ENCODE results near the gene CARS2.

The CARS2 gene

DNA sequence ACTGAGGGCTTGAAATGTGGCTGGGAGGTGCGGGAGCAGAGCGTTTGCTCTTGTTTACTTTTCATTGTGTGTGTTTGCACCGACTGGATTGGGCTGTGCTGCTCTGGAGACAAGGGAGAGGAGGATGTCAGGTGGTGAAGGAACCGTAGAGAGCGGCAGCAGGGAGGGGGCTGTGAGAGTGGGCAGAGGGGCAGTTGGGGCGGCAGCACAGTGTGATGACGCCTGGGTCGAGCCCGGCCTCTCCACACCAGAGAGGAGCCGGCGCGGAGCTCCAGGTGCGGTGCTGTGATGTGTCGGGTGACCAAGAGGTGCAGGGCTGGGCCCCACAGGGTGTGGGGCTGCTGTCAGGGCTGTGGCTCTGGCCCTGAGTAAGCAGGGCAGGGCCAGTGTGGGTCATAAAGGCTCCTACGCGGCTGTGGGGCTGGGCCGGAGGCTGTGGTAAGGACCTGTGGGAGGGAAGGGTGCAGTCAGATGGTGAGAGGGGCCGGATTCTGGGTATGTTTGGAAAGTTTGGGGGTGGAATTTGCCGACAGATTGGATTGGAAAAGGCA lies 80.1 kb downstream of the CARS2 start:
- no CpG with 5 or more reads among the region's 19 CpGs for WGBS (ENCODE audit: extremely low coverage, insufficient coverage, insufficient read length)
- H2BK120ac ChIP-seq (ENCODE audit: insufficient read depth, low read length, poor library complexity), result no peak overlapping the region
- H4K12ac ChIP-seq (ENCODE audit: low read depth, low read length), result no peak overlapping the region
- H2AK5ac ChIP-seq (ENCODE audit: low read length), result no peak overlapping the region
- H3K4me1 ChIP-seq (ENCODE audit: control insufficient read depth in 1 of 2, insufficient read depth in 2 of 2, low read length in 2 of 2), result peaks cover 29% of the 10 kb centered on the region in 2 experiments
- H3K4ac ChIP-seq (ENCODE audit: low read depth, low read length), result peak overlapping the region; percentile 8
- peak overlapping the region; percentile 5 for H4K8ac ChIP-seq (ENCODE audit: low read depth, low read length)
- no peak overlapping the region for H3K4me2 ChIP-seq (ENCODE audit: low read length)
- H3K9me3 ChIP-seq (ENCODE audit: insufficient read depth, low read depth, low read length), result no peaks in the 10 kb centered on the region
- H3K18ac ChIP-seq (ENCODE audit: low read length), result no peak overlapping the region
- H2BK12ac ChIP-seq (ENCODE audit: low read length), result no peak overlapping the region
- H3K27me3 ChIP-seq (ENCODE audit: insufficient read depth, low read length), result no peaks in the 10 kb centered on the region
- no peak overlapping the region for H3K9ac ChIP-seq (ENCODE audit: low read length)
- H3K79me2 ChIP-seq (ENCODE audit: control insufficient read depth, insufficient read depth, low read length, poor library complexity), result peaks cover 22% of the 10 kb centered on the region
- H3K4me3 ChIP-seq (ENCODE audit: low read depth, low read length), result no peak overlapping the region
- peaks cover 21 to 24% of the 10 kb centered on the region in 2 experiments for H3K36me3 ChIP-seq (ENCODE audit: control insufficient read depth in 1 of 2, insufficient read depth in 2 of 2, low read length in 2 of 2)
- peaks cover 17% of the 10 kb centered on the region for H3K79me1 ChIP-seq (ENCODE audit: low read length)
- H3K27ac ChIP-seq (ENCODE audit: low read depth, low read length), result no peak overlapping the region
- DNase-seq, result no peak
- H3K14ac ChIP-seq (ENCODE audit: low read length), result no peak overlapping the region
- H2BK5ac ChIP-seq (ENCODE audit: low read depth, low read length, poor library complexity), result no peak overlapping the region
- H3K23ac ChIP-seq (ENCODE audit: low read length), result no peak overlapping the region
- no peak overlapping the region for H2AFZ ChIP-seq (ENCODE audit: insufficient read depth, low read length, poor library complexity)
- no peak overlapping the region for H4K91ac ChIP-seq (ENCODE audit: low read depth, low read length)

DNA sequence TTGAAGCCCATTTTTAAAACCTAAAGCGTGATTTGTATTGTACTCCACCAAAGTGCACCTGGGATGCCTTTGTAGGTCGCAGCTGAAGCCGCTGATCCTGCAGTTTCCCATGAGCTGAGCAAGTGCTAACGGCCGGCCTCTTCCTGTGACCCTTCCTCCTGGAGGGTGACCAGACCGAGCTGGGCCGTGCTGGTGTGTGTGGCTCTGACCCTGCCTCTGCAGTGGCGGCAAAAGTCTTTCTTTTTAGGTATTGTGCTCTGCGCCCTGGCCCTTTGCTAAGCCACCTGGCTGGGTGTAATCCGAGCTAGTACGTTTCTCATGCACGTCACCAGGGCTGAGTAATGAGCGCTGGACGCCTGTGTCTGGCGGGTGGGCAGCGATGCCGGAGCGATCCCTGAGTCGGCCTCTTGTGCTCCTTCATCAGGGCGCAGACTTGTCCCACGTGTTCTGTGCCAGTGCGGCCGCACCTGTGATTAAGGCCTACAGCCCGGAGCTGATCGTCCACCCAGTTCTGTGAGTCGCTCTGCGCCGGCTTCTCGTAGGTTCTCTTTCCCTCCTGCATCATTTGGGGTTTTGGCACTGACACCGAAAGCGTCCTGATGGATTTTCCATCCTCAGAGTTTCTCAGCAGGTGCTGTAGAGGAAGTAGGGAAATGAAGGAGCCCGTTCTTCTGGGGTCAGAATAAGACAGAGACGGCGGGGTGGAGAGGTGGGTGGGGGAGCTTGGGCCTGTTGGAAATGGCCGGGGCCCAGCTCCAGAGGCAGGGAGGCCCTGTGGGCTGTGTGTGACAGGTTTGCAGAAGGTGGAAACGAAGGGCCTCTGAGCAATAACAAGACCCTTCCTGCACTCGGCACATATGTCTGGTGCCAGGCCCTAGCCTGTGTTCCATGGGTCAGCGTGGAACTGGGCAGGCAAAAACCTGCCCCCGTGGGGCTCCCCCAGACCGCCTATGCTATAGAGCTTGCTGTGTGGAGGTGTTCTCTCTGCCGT lies 80.9 kb downstream of the CARS2 start:
- H3K18ac ChIP-seq (ENCODE audit: low read length), result peak overlapping the region; percentile 48
- H3K9me3 ChIP-seq (ENCODE audit: insufficient read depth, low read depth, low read length), result no peaks in the 10 kb centered on the region
- peak overlapping the region; percentile 12 for H4K91ac ChIP-seq (ENCODE audit: low read depth, low read length)
- H3K27me3 ChIP-seq (ENCODE audit: insufficient read depth, low read length), result no peaks in the 10 kb centered on the region
- peak overlapping the region; percentile 8 for H3K4ac ChIP-seq (ENCODE audit: low read depth, low read length)
- peak overlapping the region; percentile 5 for H4K8ac ChIP-seq (ENCODE audit: low read depth, low read length)
- no peak overlapping the region for H3K4me3 ChIP-seq (ENCODE audit: low read depth, low read length)
- no peak overlapping the region for H2BK5ac ChIP-seq (ENCODE audit: low read depth, low read length, poor library complexity)
- H3K27ac ChIP-seq (ENCODE audit: low read depth, low read length), result no peak overlapping the region
- no peak overlapping the region for H2AFZ ChIP-seq (ENCODE audit: insufficient read depth, low read length, poor library complexity)
- H3K79me2 ChIP-seq (ENCODE audit: control insufficient read depth, insufficient read depth, low read length, poor library complexity), result peaks cover 19% of the 10 kb centered on the region
- H3K36me3 ChIP-seq (ENCODE audit: control insufficient read depth in 1 of 2, insufficient read depth in 2 of 2, low read length in 2 of 2), result peaks cover 20 to 21% of the 10 kb centered on the region in 2 experiments
- no peak overlapping the region for H3K9ac ChIP-seq (ENCODE audit: low read length)
- DNase-seq, result no peak
- H4K12ac ChIP-seq (ENCODE audit: low read depth, low read length), result no peak overlapping the region
- no peak overlapping the region for H2BK12ac ChIP-seq (ENCODE audit: low read length)
- whole genome bisulfite sequencing (ENCODE audit: extremely low coverage, insufficient coverage, insufficient read length), result no CpG with 5 or more reads among the region's 41 CpGs
- peaks cover 17% of the 10 kb centered on the region for H3K79me1 ChIP-seq (ENCODE audit: low read length)
- no peak overlapping the region for H3K4me2 ChIP-seq (ENCODE audit: low read length)
- H3K23ac ChIP-seq (ENCODE audit: low read length), result no peak overlapping the region
- no peak overlapping the region for H2BK120ac ChIP-seq (ENCODE audit: insufficient read depth, low read length, poor library complexity)
- H3K14ac ChIP-seq (ENCODE audit: low read length), result no peak overlapping the region
- H3K4me1 ChIP-seq (ENCODE audit: control insufficient read depth in 1 of 2, insufficient read depth in 2 of 2, low read length in 2 of 2), result peaks cover 29% of the 10 kb centered on the region in 2 experiments
- H2AK5ac ChIP-seq (ENCODE audit: low read length), result no peak overlapping the region

DNA sequence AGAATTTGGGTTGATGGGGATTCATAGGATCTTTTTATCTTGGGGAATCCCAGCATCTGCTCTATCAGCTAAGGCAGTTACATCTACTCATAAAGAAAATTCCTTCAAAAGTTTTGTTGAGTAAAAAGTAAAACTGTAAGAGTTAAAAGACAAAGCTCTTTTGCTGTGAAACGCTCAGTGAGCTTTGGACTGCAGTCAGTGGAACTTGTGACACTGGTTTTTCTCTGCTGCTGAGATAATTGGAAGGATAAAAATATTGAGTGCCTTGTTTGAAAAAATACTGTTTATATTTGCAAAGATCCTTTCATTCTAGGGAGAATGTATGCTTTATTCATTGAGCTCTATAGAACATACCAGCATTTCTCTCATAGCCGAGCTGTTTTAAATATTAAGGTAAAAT lies 85.3 kb downstream of the CARS2 start:
- H3K79me1 ChIP-seq (ENCODE audit: low read length), result peaks cover 6% of the 10 kb centered on the region
- H4K12ac ChIP-seq (ENCODE audit: low read depth, low read length), result no peak overlapping the region
- no peaks in the 10 kb centered on the region for H3K9me3 ChIP-seq (ENCODE audit: insufficient read depth, low read depth, low read length)
- no peak overlapping the region for H4K8ac ChIP-seq (ENCODE audit: low read depth, low read length)
- no peak overlapping the region for H2AK5ac ChIP-seq (ENCODE audit: low read length)
- no peak for DNase-seq
- peaks cover 26% of the 10 kb centered on the region for H3K79me2 ChIP-seq (ENCODE audit: control insufficient read depth, insufficient read depth, low read length, poor library complexity)
- no peak overlapping the region for H2BK120ac ChIP-seq (ENCODE audit: insufficient read depth, low read length, poor library complexity)
- H3K14ac ChIP-seq (ENCODE audit: low read length), result no peak overlapping the region
- no CpG with 5 or more reads among the region's 2 CpGs for WGBS (ENCODE audit: extremely low coverage, insufficient coverage, insufficient read length)
- no peak overlapping the region for H3K27ac ChIP-seq (ENCODE audit: low read depth, low read length)
- H3K36me3 ChIP-seq (ENCODE audit: control insufficient read depth in 1 of 2, insufficient read depth in 2 of 2, low read length in 2 of 2), result peaks cover 19 to 24% of the 10 kb centered on the region in 2 experiments
- H3K4me2 ChIP-seq (ENCODE audit: low read length), result no peak overlapping the region
- no peak overlapping the region for H2BK5ac ChIP-seq (ENCODE audit: low read depth, low read length, poor library complexity)
- no peak overlapping the region for H3K9ac ChIP-seq (ENCODE audit: low read length)
- H3K27me3 ChIP-seq (ENCODE audit: insufficient read depth, low read length), result no peaks in the 10 kb centered on the region
- no peak overlapping the region for H3K4ac ChIP-seq (ENCODE audit: low read depth, low read length)
- no peak overlapping the region for H2AFZ ChIP-seq (ENCODE audit: insufficient read depth, low read length, poor library complexity)
- peaks cover 5 to 6% of the 10 kb centered on the region in 2 experiments for H3K4me1 ChIP-seq (ENCODE audit: control insufficient read depth in 1 of 2, insufficient read depth in 2 of 2, low read length in 2 of 2)
- no peak overlapping the region for H3K23ac ChIP-seq (ENCODE audit: low read length)
- H3K4me3 ChIP-seq (ENCODE audit: low read depth, low read length), result no peak overlapping the region
- H4K91ac ChIP-seq (ENCODE audit: low read depth, low read length), result no peak overlapping the region
- no peak overlapping the region for H3K18ac ChIP-seq (ENCODE audit: low read length)
- H2BK12ac ChIP-seq (ENCODE audit: low read length), result no peak overlapping the region

DNA sequence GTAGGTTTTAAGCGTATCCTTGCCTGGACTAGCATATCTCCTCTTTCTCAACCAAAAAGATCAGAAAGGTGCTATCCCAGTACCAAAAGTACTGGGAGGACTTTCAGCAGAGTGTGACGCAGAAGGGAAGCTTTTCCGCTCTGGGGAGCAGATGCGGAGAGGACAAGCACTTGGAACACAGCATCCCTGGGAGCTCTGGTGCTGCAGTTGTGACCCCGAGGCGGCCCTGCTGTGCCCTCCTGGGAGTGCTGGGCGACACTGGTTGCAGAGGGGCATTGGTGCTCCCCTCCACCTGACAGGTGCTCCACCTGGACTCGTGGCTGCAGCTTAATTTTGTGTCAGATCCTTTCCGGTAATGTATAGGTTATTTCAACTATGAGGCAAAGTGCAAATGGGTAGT lies 87.1 kb downstream of the CARS2 start:
- H4K12ac ChIP-seq (ENCODE audit: low read depth, low read length), result no peak overlapping the region
- no peak overlapping the region for H2BK12ac ChIP-seq (ENCODE audit: low read length)
- H4K91ac ChIP-seq (ENCODE audit: low read depth, low read length), result no peak overlapping the region
- no peak overlapping the region for H3K14ac ChIP-seq (ENCODE audit: low read length)
- WGBS (ENCODE audit: extremely low coverage, insufficient coverage, insufficient read length), result no CpG with 5 or more reads among the region's 9 CpGs
- peaks cover 7 to 15% of the 10 kb centered on the region in 2 experiments for H3K36me3 ChIP-seq (ENCODE audit: control insufficient read depth in 1 of 2, insufficient read depth in 2 of 2, low read length in 2 of 2)
- H2AFZ ChIP-seq (ENCODE audit: insufficient read depth, low read length, poor library complexity), result no peak overlapping the region
- no peak overlapping the region for H4K8ac ChIP-seq (ENCODE audit: low read depth, low read length)
- H3K4me2 ChIP-seq (ENCODE audit: low read length), result no peak overlapping the region
- no peak overlapping the region for H2BK5ac ChIP-seq (ENCODE audit: low read depth, low read length, poor library complexity)
- H3K79me1 ChIP-seq (ENCODE audit: low read length), result peaks cover 13% of the 10 kb centered on the region
- H3K4me1 ChIP-seq (ENCODE audit: control insufficient read depth in 1 of 2, insufficient read depth in 2 of 2, low read length in 2 of 2), result peaks cover 7 to 11% of the 10 kb centered on the region in 2 experiments
- peak overlapping the region; percentile 61 for H3K9ac ChIP-seq (ENCODE audit: low read length)
- no peak overlapping the region for H3K4me3 ChIP-seq (ENCODE audit: low read depth, low read length)
- H3K18ac ChIP-seq (ENCODE audit: low read length), result no peak overlapping the region
- H3K9me3 ChIP-seq (ENCODE audit: insufficient read depth, low read depth, low read length), result peaks cover 5% of the 10 kb centered on the region
- no peak overlapping the region for H2AK5ac ChIP-seq (ENCODE audit: low read length)
- no peaks in the 10 kb centered on the region for H3K27me3 ChIP-seq (ENCODE audit: insufficient read depth, low read length)
- no peak overlapping the region for H3K23ac ChIP-seq (ENCODE audit: low read length)
- no peak overlapping the region for H2BK120ac ChIP-seq (ENCODE audit: insufficient read depth, low read length, poor library complexity)
- no peak overlapping the region for H3K27ac ChIP-seq (ENCODE audit: low read depth, low read length)
- H3K79me2 ChIP-seq (ENCODE audit: control insufficient read depth, insufficient read depth, low read length, poor library complexity), result peaks cover 19% of the 10 kb centered on the region
- no peak for DNase-seq
- peak overlapping the region; percentile 81 for H3K4ac ChIP-seq (ENCODE audit: low read depth, low read length)

Measured in trophoblast cell (in vitro differentiated cells and primary cell).